ENCODE data around the gene GSK3A. TPM values are rescaled to one million over a fixed set of nuclear protein-coding genes. Genes with fewer than 3 reads are reported as not detected.

The GSK3A gene
- total RNA-seq, 1 experiment from 2014 or later = 58.8 TPM

DNA sequence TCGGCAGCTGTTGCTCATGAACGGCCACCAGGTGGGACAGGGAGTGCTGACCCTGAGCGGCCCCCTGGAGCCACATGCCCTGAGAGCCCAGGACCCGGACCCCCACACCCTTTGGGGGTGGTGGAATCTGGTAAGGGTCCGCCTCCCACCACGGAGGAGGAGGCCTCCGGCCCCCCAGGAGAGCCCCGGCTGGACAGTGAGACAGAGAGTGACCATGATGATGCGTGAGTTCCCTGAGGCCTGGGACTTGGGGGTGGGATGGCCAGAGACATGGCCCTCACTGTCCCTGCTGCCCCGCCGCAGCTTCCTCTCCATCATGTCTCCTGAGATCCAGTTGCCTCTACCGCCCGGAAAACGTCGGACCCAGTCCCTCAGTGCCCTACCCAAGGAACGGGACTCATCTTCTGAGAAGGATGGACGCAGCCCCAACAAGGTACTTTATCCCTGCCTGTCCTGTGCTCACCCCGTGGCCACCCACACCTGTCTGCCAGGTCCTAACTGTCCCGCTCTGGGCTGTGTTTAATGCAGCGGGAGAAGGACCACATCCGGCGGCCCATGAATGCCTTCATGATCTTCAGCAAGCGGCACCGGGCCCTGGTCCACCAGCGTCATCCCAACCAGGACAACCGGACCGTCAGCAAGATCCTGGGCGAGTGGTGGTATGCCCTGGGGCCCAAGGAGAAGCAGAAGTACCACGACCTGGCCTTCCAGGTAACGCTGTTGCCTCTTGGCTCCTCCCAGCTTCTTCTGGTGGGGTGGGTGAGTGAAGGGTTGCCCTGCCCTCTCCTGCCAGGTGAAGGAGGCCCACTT, 44.8 kb upstream of the GSK3A start:
- TF ChIP-seq CTCF (IDR thresholded peaks at IDR 0.05; ENCODE audit: unreplicated experiment) = no peak
- Mint-ChIP-seq H3K9me3 (ENCODE audit: low read depth, unreplicated experiment) (no peaks in the 10 kb centered on the region), H3K4me1 (ENCODE audit: low read depth, unreplicated experiment) (peaks cover 22% of the 10 kb centered on the region), H3K36me3 (ENCODE audit: insufficient read depth, unreplicated experiment) (peaks cover 52% of the 10 kb centered on the region), H3K4me3 (ENCODE audit: low read depth, unreplicated experiment) (no peak overlapping the region), H3K27ac (ENCODE audit: unreplicated experiment) (no peak overlapping the region), H3K27me3 (ENCODE audit: unreplicated experiment) (no peaks in the 10 kb centered on the region)
- intact Hi-C loops (cut with micrococcal nuclease; ENCODE audit: unreplicated experiment) = loop anchor here (10.0 kb wide), 1 partner anchor 162 kb away; no protein-coding TSS in a partner anchor
- CTCF ChIA-PET = no interaction called here
- BruUV-seq (replicated peaks) = TSS peak; percentile 21
- DNase-seq = no peak

DNA sequence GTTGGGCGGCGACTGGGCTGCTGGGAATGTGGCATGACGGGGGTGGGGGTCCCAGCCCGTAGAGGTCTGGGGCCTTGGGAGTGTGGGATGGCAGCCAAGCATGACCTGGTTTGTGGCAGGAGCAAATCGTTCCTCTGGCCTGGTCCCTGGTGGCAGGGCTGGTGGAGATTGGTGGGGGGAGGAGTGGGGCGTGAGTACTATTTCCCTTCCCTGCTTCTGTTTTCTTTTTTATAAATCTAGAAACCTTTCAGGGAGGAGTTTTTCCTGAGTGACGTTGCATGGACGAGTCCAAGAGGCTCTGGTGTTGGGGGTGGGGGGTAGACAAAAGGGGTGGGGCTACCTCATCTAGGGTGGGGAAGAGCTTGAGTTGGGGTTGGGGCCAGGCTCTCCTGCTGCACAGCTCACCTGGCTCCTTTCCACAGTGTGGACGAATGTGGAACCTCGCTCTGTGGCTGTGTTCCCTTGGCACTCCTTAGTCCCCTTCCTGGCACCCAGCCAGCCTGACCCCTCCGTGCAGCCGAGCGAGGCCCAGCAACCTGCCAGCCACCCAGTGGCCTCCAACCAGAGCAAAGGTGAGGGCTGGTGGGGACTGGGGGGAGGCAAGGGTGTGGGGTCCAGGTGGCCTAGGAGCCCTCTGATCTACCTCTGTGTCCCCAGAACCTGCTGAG, 44.1 kb upstream of the GSK3A start:
- CTCF ChIA-PET = no interaction called here
- Mint-ChIP-seq H3K27me3 (ENCODE audit: unreplicated experiment) (no peaks in the 10 kb centered on the region), H3K27ac (ENCODE audit: unreplicated experiment) (no peak overlapping the region), H3K9me3 (ENCODE audit: low read depth, unreplicated experiment) (no peaks in the 10 kb centered on the region), H3K36me3 (ENCODE audit: insufficient read depth, unreplicated experiment) (peaks cover 49% of the 10 kb centered on the region), H3K4me1 (ENCODE audit: low read depth, unreplicated experiment) (peaks cover 14% of the 10 kb centered on the region), H3K4me3 (ENCODE audit: low read depth, unreplicated experiment) (no peak overlapping the region)
- no peak for TF ChIP-seq CTCF (IDR thresholded peaks at IDR 0.05; ENCODE audit: unreplicated experiment)
- intact Hi-C loops (cut with micrococcal nuclease; ENCODE audit: unreplicated experiment) = loop anchor here (10.0 kb wide), 1 partner anchor 162 kb away; no protein-coding TSS in a partner anchor
- DNase-seq = no peak
- BruUV-seq (replicated peaks) = no TSS peak

DNA sequence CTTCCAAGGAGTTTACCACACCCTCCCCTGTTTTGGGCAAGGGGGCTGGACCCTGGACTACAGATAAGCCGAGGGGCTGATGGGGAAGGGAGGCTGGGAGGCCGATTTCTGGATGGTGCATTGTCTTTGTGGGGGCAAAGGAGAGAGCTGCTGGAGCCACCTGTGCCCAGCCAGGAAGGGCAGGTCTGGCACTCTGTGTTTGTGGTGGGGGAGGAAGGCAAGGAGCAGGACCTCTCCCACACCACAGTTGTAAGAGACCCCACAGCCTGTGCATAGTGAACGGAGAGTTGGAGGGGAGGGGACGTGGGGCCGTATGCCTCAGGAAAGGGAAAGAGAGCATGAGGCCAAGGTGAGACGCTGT, 43.6 kb upstream of the GSK3A start:
- intact Hi-C loops (cut with micrococcal nuclease; ENCODE audit: unreplicated experiment) = loop anchor here (10.0 kb wide), 1 partner anchor 161 kb away; no protein-coding TSS in a partner anchor
- no peak for TF ChIP-seq CTCF (IDR thresholded peaks at IDR 0.05; ENCODE audit: unreplicated experiment)
- Mint-ChIP-seq H3K4me3 (ENCODE audit: low read depth, unreplicated experiment) (no peak overlapping the region), H3K9me3 (ENCODE audit: low read depth, unreplicated experiment) (no peaks in the 10 kb centered on the region), H3K4me1 (ENCODE audit: low read depth, unreplicated experiment) (peaks cover 10% of the 10 kb centered on the region), H3K36me3 (ENCODE audit: insufficient read depth, unreplicated experiment) (peaks cover 53% of the 10 kb centered on the region), H3K27me3 (ENCODE audit: unreplicated experiment) (no peaks in the 10 kb centered on the region), H3K27ac (ENCODE audit: unreplicated experiment) (no peak overlapping the region)
- CTCF ChIA-PET = no interaction called here
- DNase-seq = no peak
- no TSS peak for BruUV-seq (replicated peaks)

DNA sequence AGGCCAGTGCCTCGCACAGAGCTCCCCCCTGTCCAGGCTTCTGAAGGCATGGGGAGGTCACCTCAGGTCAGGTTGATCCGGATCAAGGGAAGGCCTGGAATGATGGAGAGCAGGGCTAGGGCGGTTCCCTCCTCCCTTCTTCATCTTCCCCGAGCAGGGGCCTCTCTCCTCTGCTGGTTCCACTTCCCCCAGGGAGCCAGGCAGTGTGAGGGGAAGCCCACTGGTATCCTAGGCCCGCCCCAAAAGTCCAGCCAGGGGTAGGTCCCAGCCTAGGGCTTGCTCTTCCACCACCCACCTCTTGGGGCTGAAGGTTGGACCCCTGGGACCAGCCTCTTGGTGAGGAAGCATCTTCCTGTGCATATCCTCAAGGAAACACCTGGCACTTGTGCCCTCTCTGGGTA, 43.1 kb upstream of the GSK3A start:
- H3K4me1 Mint-ChIP-seq (ENCODE audit: low read depth, unreplicated experiment) = peaks cover 10% of the 10 kb centered on the region
- CTCF ChIA-PET = interaction anchor here (1.2 kb wide), 1 partner anchor 39 kb away, joined by 4 read pairs; no protein-coding TSS in a partner anchor
- TF ChIP-seq CTCF (IDR thresholded peaks at IDR 0.05; ENCODE audit: unreplicated experiment) = no peak
- H3K4me3 Mint-ChIP-seq (ENCODE audit: low read depth, unreplicated experiment) = peak overlapping the region; percentile 69
- peaks cover 53% of the 10 kb centered on the region for H3K36me3 Mint-ChIP-seq (ENCODE audit: insufficient read depth, unreplicated experiment)
- no peak overlapping the region for H3K27ac Mint-ChIP-seq (ENCODE audit: unreplicated experiment)
- H3K9me3 Mint-ChIP-seq (ENCODE audit: low read depth, unreplicated experiment) = no peaks in the 10 kb centered on the region
- H3K27me3 Mint-ChIP-seq (ENCODE audit: unreplicated experiment) = no peaks in the 10 kb centered on the region
- intact Hi-C loops (cut with micrococcal nuclease; ENCODE audit: unreplicated experiment) = loop anchor here (10.0 kb wide), 1 partner anchor 161 kb away; no protein-coding TSS in a partner anchor
- BruUV-seq (replicated peaks) = no TSS peak
- DNase-seq = no peak

All from Calu3 (cell line).